ENCODE measurements around the gene NHLRC1.

Gene NHLRC1

DNA sequence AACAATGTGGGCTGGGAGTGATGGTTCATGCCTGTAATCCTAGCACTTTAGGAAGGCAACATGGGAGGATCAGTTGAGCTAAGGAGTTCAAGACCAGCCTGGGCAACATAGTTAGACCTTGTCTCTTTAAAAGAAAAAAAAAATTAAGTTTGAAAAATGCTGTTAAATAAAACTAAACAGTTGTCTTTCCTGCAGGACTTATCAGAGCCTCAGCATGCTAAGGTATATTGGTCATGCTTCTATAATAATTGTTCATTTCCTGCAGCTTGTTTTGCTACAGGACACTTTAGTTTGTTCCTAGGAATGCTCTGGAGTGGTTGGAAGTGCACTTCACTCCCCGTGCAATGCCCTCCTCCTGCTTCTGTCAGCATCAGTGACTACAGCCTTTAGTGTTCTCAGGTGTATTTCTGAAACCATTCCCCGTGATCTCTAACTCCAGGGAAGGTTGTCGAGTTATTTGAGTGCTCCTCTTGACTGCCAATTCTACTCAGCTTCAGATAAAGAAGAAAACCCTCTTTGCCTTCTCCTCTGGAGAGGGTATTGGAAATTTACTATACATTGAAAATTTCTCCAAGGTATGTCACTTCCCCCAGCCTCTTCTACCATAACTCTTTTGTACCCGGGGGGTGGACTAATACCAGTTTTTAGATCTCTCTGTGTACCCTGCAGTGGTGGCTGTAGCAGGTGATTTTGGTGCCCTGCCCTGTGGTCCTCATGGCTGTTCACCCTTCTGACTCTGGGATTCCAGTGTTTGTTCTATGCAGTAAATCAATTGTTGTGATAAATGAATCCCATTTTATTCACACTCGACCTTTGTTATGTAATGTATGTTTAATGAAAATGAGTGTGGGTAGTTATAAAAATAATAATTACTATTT, 33.8 kb downstream of the NHLRC1 start:
- DNase-seq (ENCODE audit: insufficient read length, low spot score) = no peak
- TF ChIP-seq, protein P1, sequence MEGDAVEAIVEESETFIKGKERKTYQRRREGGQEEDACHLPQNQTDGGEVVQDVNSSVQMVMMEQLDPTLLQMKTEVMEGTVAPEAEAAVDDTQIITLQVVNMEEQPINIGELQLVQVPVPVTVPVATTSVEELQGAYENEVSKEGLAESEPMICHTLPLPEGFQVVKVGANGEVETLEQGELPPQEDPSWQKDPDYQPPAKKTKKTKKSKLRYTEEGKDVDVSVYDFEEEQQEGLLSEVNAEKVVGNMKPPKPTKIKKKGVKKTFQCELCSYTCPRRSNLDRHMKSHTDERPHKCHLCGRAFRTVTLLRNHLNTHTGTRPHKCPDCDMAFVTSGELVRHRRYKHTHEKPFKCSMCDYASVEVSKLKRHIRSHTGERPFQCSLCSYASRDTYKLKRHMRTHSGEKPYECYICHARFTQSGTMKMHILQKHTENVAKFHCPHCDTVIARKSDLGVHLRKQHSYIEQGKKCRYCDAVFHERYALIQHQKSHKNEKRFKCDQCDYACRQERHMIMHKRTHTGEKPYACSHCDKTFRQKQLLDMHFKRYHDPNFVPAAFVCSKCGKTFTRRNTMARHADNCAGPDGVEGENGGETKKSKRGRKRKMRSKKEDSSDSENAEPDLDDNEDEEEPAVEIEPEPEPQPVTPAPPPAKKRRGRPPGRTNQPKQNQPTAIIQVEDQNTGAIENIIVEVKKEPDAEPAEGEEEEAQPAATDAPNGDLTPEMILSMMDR (IDR thresholded peaks at IDR 0.05; ENCODE audit: insufficient read depth, missing control alignments) = no peak
- FAIRE-seq = no peak

DNA sequence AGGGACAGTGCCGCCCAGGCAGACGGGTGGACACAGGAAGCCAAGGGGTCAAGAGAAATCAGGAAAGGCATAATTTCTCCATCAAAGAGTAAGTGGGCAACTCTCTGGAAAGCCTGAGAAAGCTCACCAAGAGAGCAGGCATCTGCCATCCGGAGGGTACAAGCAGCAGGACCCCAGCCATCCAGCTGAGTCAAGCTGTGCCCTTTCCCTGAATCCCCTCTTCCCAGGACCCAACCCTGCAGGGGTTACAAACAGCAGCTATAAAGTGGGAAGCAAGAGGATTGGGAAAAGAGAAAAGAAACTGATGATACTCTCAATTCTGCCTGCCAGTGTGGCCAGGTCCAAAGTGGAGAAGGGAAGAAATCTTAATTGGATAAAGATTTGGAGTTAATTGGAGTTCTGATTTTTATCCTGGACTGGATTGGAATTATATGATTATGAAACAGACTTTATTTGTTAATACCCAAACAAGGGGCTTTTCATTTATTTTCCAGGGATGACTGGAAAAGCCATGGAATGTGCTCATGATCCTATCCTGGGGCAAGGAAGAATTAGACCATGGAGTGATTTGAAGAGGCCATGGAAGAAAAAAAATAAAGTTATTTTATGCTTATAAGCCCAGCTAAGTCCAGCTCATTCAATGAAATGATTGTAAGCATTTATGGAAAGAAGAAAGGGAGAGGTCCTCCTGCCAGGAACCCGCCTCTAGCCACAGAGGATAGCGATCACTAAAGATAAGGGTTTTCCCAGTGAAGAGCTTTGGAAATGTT, 34.9 kb downstream of the NHLRC1 start:
- TF ChIP-seq, protein P1 (IDR thresholded peaks at IDR 0.05; ENCODE audit: insufficient read depth, missing control alignments) = no peak
- DNase-seq (ENCODE audit: insufficient read length, low spot score) (no peak), FAIRE-seq (no peak)

DNA sequence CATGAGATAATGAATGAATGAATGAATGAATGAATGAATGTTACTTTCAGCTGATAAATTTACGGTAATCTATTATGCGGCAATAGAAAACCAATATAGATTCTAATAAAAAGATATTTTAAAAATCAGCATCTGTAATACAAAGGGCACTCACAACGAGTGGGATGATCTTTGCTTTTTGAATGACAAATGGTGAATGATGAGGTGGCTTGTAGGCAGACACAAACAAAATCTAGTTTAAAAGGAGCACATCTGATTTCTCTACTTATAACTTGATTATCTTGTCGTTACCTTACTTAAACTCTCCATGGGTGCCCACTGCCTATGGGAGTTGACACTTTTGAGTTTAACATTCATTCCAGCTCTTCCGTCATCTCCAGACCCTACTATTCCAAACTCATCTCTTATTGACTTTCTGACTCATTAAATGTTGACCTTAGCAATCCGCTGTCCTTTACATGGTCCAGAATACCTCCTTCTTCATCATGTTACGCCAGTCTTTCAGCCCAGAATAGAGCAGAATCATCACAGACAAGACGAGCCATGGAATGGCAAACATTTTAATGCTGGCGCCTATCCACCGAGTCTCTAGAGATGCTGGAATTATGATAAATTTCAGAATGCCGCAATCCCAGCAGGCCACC, 41.3 kb downstream of the NHLRC1 start:
- no peak for FAIRE-seq
- TF ChIP-seq, protein P1 (IDR thresholded peaks at IDR 0.05; ENCODE audit: insufficient read depth, missing control alignments) = no peak
- DNase-seq (ENCODE audit: insufficient read length, low spot score) = no peak

DNA sequence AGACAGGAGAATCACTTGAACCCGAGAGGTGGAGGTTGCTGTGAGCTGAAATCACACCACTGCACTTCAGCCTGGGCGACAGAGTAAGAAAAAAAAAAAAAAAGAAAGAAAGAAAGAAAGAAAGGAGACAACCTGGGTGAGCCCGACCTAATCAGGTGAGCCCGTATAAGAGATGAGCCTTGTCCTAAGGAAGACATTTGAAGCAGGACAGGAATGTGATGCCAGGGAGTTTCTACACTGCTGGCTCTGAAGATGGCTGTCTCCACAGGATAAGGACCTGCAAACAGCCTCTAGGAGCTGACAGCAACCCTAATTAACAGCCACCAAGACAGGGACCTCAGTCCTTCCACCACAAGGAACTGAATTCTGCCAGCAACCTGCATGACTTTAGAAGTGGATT, 41.9 kb downstream of the NHLRC1 start:
- FAIRE-seq (no peak), DNase-seq (ENCODE audit: insufficient read length, low spot score) (no peak)
- TF ChIP-seq, protein P1 (IDR thresholded peaks at IDR 0.05; ENCODE audit: insufficient read depth, missing control alignments) = no peak

DNA sequence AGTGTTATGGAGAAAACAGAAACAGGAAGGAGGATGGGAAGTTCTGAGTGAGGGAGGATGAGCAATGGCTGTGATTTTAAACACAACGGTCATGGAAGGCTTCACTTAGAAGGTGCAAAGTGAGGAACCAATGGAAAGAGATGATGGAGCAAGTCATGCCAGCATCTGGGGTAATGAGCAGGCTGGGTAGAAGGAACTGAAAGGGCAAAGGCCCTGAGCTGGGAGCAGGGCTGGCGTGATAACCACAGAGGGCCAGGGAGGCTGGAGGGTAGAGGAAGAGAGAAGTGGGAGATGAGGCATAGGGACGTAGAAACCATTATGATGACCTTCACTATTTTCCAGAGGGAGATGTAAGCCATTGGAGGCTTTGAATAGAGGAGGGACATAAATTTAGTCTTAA, 43.6 kb downstream of the NHLRC1 start:
- FAIRE-seq = no peak
- TF ChIP-seq, protein P1 (IDR thresholded peaks at IDR 0.05; ENCODE audit: insufficient read depth, missing control alignments) = no peak

DNA sequence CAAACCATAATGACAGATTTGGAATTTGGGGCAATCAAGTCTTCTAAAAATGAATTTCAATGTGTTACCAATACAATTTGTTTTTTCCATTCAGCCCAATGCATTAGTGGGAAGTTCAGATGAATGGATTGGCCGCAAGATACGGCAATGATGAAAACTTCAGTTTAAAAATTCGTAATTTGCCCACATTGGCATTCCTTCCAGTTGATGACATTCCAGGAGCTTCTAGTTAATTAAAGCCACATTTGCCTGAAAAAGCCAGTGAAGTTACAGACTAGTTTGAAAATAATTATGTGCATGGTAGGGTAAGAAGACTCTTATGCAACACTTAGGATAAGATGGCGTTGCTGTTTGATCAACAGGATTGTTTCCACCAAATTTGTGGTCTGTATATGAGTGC, 46.2 kb downstream of the NHLRC1 start:
- TF ChIP-seq, protein P1 (IDR thresholded peaks at IDR 0.05; ENCODE audit: insufficient read depth, missing control alignments) = no peak
- FAIRE-seq (no peak), DNase-seq (ENCODE audit: insufficient read length, low spot score) (no peak)

More for the DNA sequence above, 43.6 kb downstream of the NHLRC1 start:
- no peak for DNase-seq (ENCODE audit: insufficient read length, low spot score)

All from D721Med (cell line).